GM12874 (cell line): ENCODE measurements around the gene LCP1.

ENCODE experiments used
- TF ChIP-seq, protein P1 (sequence below): IDR thresholded peaks from 2 replicates; pipeline ENCODE4 v1.5.1; 2011; ENCODE audit warnings: low read depth, mild to moderate bottlenecking, control low read depth, low read length, moderate library complexity; ENCODE audit not compliant: insufficient read depth

The LCP1 gene

DNA sequence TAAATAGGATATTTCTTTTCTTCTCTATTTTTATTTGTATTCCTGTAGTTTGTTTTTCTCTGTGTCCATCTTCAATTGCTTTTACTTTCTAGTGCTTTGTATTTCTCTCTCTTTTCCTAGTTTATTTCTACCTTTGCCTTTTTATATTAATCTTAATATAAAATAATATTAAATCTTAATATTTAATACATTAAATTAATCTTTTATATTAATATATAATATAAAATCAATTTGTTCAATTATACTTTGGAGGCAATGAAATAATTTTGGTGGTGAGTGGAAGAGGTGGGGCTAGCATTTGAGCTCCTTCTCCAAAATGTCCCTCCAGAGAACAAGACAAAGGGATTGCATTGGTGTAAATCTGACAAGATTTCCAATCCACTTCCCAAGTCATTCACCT, 70.8 kb downstream of the LCP1 start:
- TF ChIP-seq, protein P1, sequence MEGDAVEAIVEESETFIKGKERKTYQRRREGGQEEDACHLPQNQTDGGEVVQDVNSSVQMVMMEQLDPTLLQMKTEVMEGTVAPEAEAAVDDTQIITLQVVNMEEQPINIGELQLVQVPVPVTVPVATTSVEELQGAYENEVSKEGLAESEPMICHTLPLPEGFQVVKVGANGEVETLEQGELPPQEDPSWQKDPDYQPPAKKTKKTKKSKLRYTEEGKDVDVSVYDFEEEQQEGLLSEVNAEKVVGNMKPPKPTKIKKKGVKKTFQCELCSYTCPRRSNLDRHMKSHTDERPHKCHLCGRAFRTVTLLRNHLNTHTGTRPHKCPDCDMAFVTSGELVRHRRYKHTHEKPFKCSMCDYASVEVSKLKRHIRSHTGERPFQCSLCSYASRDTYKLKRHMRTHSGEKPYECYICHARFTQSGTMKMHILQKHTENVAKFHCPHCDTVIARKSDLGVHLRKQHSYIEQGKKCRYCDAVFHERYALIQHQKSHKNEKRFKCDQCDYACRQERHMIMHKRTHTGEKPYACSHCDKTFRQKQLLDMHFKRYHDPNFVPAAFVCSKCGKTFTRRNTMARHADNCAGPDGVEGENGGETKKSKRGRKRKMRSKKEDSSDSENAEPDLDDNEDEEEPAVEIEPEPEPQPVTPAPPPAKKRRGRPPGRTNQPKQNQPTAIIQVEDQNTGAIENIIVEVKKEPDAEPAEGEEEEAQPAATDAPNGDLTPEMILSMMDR, result no peak

DNA sequence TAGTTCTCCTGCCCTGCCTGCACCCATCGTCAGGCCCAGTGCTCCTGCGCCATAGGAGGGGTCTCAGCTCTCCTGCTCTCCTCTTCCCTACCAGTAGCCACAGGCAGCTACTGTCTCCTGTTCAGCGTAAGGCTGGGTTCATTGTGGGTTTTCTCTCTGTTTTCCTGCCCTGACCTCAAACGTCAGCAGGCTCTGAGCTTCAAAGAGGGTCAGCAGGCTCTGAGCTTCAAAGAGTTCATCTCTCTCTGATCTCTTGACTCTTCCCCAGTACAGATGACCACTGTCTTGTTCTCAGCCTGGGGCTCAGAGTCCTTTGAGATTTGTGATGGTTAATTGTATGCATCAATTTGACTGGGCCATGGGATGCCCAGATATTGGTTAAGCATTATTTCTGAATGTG, 72.5 kb downstream of the LCP1 start:
- TF ChIP-seq, protein P1, result no peak

DNA sequence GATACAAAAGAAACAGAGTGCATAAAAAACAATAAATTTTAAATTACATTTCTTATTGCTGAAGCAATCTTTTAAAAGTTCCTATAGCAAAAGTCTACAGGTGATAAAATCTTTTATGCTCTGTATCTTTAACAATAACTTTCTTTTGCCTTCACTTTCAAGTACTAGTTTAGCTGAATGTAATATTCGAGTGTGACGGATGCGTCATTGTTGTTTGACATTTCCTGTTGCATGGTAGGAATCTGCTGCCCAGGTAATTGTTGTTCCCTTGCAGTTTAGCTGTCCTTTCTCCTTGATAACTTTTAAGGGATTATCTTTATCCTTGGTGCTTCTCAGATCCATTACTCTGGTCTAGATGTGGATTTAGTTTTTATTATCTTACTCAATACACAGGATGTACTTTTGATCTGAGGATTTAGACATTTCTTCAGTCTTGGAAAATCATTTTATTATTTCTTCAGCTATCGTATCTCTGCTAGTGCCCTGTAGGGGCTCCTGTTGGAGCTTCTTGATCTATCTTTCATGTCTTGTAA, 75.1 kb downstream of the LCP1 start:
- TF ChIP-seq, protein P1, result no peak

DNA sequence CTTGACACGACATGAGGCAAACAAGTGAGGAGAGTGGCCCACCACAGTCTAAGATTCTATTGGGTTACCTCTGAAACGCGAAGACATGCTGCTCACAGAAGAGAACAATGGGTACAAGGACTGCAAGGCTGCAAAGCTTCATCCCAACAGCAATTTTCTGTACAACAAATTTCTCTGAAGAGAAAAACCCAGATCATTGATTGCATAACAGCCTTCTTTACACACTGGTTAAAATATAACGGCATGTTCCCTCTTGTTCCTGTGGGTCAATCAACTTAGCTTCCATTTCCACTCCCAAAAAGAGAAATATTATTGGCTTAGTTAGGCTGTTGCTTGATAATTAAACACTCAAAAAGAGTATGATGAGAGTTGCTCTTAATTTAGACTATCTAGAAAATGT, 77.1 kb downstream of the LCP1 start, which contains the start of gene CPB2:
Gene CPB2, minus strand, starts transcription at position 166 of the 400 bp plus-strand sequence. Its CDS starts 24 bp downstream, at position 142.
- TF ChIP-seq, protein P1, result no peak

DNA sequence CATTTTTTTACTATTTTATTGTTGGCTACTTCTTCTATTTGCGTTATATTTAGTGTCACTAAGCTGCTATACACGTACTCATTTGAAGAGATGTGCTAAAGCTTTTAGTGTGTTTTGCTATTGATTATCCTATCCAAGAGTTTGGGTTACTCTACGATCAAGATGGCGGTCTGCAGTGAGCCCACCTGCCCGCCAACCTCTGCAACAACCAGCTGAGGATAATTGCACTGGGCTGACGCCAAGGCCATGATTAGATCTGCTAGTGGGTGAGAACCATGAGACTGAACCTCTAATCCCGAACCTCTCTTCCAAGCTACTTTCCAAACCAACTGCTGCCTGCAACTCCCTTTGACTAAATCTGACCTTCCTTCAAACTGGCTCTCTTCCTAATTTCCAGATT, 78.9 kb downstream of the LCP1 start:
- TF ChIP-seq, protein P1, result no peak

DNA sequence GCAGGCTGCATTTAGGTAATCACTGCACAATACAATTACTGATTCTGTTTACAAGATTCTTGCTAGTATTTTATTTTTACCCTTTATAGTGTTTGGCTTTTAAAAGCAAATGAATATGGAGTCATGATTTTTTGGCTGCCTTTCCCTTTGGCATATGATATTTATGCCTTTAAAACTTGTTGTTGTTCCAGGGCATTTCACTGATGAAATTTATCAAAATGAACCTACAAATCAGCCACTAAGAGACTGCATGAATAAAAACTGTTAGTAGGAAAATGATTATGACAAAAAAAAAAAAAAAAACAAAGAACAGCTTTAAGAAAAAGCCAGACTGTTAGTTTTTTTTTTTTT, 79.7 kb downstream of the LCP1 start:
- TF ChIP-seq, protein P1, result no peak

DNA sequence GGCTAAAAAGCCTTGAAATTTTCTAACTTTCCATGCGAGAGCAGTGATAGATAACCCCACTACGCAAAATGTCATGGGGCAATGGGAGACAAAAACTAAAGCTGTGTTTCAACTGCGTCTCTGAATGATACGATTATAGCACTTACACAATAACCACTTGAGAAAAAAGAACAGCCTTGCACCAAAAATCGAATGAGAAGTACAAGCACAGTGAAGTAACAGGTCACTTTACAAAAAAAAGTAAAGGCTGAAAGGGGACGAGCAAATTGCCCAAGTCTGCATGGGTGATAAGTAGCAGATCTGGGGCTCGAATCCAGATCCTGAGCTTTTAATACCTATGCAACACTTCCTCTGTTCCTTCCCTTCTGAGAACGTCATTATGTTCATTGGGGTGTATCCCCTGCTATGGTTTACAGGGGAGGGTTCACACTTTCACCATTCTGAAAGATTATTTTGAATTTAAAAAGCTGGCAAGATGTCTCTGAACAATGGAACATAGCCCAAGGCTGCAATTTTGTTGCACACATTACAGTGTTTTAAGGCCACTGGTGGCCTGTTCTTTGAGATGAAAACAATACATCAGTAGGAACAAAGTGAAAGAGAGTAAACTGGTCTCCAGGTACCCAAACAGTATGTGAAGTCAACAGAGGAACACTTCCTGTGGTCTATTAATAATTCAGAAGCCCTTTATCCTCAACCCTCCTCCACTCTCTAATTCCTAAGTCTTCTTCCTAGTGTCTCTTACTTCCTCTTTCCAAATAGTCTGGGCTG, 80.3 kb downstream of the LCP1 start:
- TF ChIP-seq, protein P1, result no peak
